HL-60 (cell line): ENCODE results near the gene ACO1.

ENCODE experiments used
- DNase-seq, 2 experiments: peaks; one replicate each; pipeline ENCODE4 v3.0.0-alpha.2; 2010 to 2020; ENCODE audit warnings: low read depth in 1 of 2, low spot score in 1 of 2
- H3K27ac ChIP-seq: fragments of 250-450 bp; sonication (Bioruptor Pico); replicated peaks from 2 replicates; pipeline ENCODE4 v1.5.1; 2020; ENCODE audit warnings: mild to moderate bottlenecking, moderate library complexity
- H3K27me3 ChIP-seq: fragments of 250-450 bp; sonication (Bioruptor Pico); 2 replicates; pipeline ENCODE4 v1.5.1; 2021; ENCODE audit warnings: mild to moderate bottlenecking, moderate library complexity; ENCODE audit not compliant: insufficient read depth, poor library complexity, severe bottlenecking
- H3K4me3 ChIP-seq: replicated peaks from 2 replicates; pipeline ENCODE4 v1.5.1; 2011; ENCODE audit warnings: mild to moderate bottlenecking, control low read depth, low read length; ENCODE audit not compliant: insufficient read depth
- CTCF ChIP-seq: IDR thresholded peaks from one replicate; pipeline ENCODE4 v1.5.1; 2011; ENCODE audit warnings: low read length, control low read depth, inconsistent platforms; ENCODE audit not compliant: insufficient read depth
- GABPA ChIP-seq: IDR thresholded peaks from 2 replicates; pipeline ENCODE4 v1.6.1; 2012; ENCODE audit warnings: low read depth
- POLR2AphosphoS5 ChIP-seq: IDR thresholded peaks from 2 replicates; pipeline ENCODE4 v1.6.1; 2012; ENCODE audit warnings: low read depth
- REST ChIP-seq: IDR thresholded peaks from 2 replicates; pipeline ENCODE4 v1.6.1; 2012; ENCODE audit warnings: low read depth; ENCODE audit not compliant: insufficient replicate concordance
- SPI1 ChIP-seq: IDR thresholded peaks from 2 replicates; pipeline ENCODE4 v1.6.1; 2012; ENCODE audit warnings: low read depth, mild to moderate bottlenecking, borderline replicate concordance

The ACO1 gene

GRCh38 chr9:32500768-32501167 is 116.3 kb downstream of the ACO1 start:
- DNase-seq: no peak
- Histone ChIP-seq H3K4me3 (no peak overlapping the region), H3K27me3 (no peaks in the 10 kb centered on the region), H3K27ac (no peak overlapping the region)
- TF ChIP-seq GABPA (no peak), SPI1 (no peak), POLR2AphosphoS5 (no peak), REST (no peak), CTCF (no peak)

GRCh38 chr9:32501868-32502267 is 117.4 kb downstream of the ACO1 start:
- Histone ChIP-seq H3K4me3 (no peak overlapping the region), H3K27me3 (no peaks in the 10 kb centered on the region), H3K27ac (no peak overlapping the region)
- TF ChIP-seq REST (no peak), SPI1 (no peak), GABPA (no peak), POLR2AphosphoS5 (no peak), CTCF (no peak)
- DNase-seq: no peak

- no peak for DNase-seq
- no peak overlapping the region for H3K27ac ChIP-seq
Measured at GRCh38 chr9:32502464-32502863, 118.0 kb downstream of the ACO1 start.

More at GRCh38 chr9:32502464-32502863, 118.0 kb downstream of the ACO1 start:
- Histone ChIP-seq H3K4me3 (no peak overlapping the region), H3K27me3 (no peaks in the 10 kb centered on the region)
- no peak for TF ChIP-seq REST
- TF ChIP-seq CTCF: no peak
- no peak for TF ChIP-seq GABPA
- TF ChIP-seq POLR2AphosphoS5: no peak
- TF ChIP-seq SPI1: no peak
